ENCODE results near the gene PVRIG. TPM values are rescaled to one million over a fixed set of nuclear protein-coding genes. Genes with fewer than 3 reads are reported as not detected.

PVRIG gene
- total and polyA plus RNA-seq, 2 of the 8 experiments (the other 6 are each of a cell fraction or from before 2014, with no cell fraction given), result 0.15 TPM; not detected in 1

DNA sequence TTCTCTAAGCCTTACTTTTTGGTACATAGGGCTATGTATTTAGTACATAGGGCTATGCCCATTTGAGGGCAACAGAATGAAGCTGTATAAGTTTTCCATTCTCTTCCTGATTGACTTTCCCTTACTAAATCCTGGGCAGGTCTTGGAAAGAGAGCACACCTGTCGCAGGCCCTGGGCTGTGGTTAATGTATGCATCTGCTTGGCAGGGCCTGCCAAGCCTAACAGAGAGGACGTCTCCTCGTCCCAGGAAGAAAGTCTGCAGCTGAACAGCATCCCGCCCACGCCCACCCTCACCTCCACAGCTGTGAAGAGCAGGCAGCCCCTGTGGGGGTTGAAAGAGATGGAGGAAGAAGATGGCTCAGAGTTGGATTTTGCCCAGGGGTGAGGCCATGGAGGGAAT, 8.9 kb upstream of the PVRIG start (continued):
- no peak for TF ChIP-seq GABPA (IDR thresholded peaks at IDR 0.05; ENCODE audit: borderline replicate concordance, insufficient read depth, low read length)
- no peak for TF ChIP-seq TBP (IDR thresholded peaks at IDR 0.05; ENCODE audit: low read depth, low read length)
- TF ChIP-seq HDAC2 (IDR thresholded peaks at IDR 0.05; ENCODE audit: borderline replicate concordance in 1 of 2, low read depth in 2 of 2, low read length in 2 of 2), result no peak
- TF ChIP-seq SIX5 (IDR thresholded peaks at IDR 0.05; ENCODE audit: low read depth, low read length), result no peak
- no peak for TF ChIP-seq JUN (IDR thresholded peaks at IDR 0.05; ENCODE audit: low read depth, low read length)
- TF ChIP-seq SIN3A (conservative IDR thresholded peaks at IDR 0.05 in 1 of 2, IDR thresholded peaks at IDR 0.05 in 1 of 2; ENCODE audit: low read depth in 1 of 2, low read length in 2 of 2), result no peak
